Mesodermal cell (in vitro differentiated cells): ENCODE measurements around the gene CSF1.
A peak's percentile ranks its signal among the peaks of the same experiment; 100 is the strongest.
"Not testable (repeated sequence)": the region's sequence is repeated elsewhere in the genome, so short reads cannot be mapped to it uniquely, and the experiment has no call there.

Experiments used
- H3K27ac ChIP-seq: 2 replicates; pipeline ENCODE4 v1.7.0; 2013; ENCODE audit warnings: mild to moderate bottlenecking, low read depth, low read length, moderate library complexity; ENCODE audit not compliant: severe bottlenecking
- H3K36me3 ChIP-seq: 2 replicates; pipeline ENCODE4 v1.7.1; 2013; ENCODE audit warnings: mild to moderate bottlenecking, low read length, moderate library complexity; ENCODE audit not compliant: control insufficient read depth, insufficient read depth
- H3K4me1 ChIP-seq: one replicate; pipeline ENCODE4 v1.7.1; 2013; ENCODE audit warnings: mild to moderate bottlenecking, low read length; ENCODE audit not compliant: insufficient read depth, control insufficient read depth, poor library complexity, severe bottlenecking
- H3K4me3 ChIP-seq: 2 replicates; pipeline ENCODE4 v1.7.0; 2013; ENCODE audit warnings: low read length, control low read depth, mild to moderate bottlenecking; ENCODE audit not compliant: insufficient read depth, poor library complexity, severe bottlenecking; ENCODE audit errors: extremely low read depth
- H3K9me3 ChIP-seq: 2 replicates; pipeline ENCODE4 v1.7.1; 2013; ENCODE audit warnings: mild to moderate bottlenecking, low read length, moderate library complexity; ENCODE audit not compliant: control insufficient read depth
- WGBS, 2 experiments: methylation state at CpG; one replicate each; pipeline ENCODE4 v1.1.5; 2013; ENCODE audit warnings: missing lambda C conversion rate in 2 of 2; ENCODE audit not compliant: insufficient coverage in 2 of 2; 5-methylcytosine and 5-hydroxymethylcytosine counted together

CSF1 gene

GRCh38 chr1:109876617-109877316 lies 33.9 kb upstream of the CSF1 start:
- WGBS, 2 experiments = 54 to 67% methylated on average over 2 to 3 of the region's 4 CpGs
- Histone ChIP-seq H3K36me3 (no peaks in the 10 kb centered on the region), H3K4me3 (no peak overlapping the region), H3K27ac (peak overlapping the region; percentile 98), H3K9me3 (no peaks in the 10 kb centered on the region), H3K4me1 (peaks cover 43% of the 10 kb centered on the region)

GRCh38 chr1:109877317-109877771 lies 33.3 kb upstream of the CSF1 start:
- Histone ChIP-seq H3K4me3 (no peak overlapping the region), H3K36me3 (no peaks in the 10 kb centered on the region), H3K4me1 (peaks cover 46% of the 10 kb centered on the region), H3K27ac (peak overlapping the region; percentile 98), H3K9me3 (no peaks in the 10 kb centered on the region)
- WGBS, 2 experiments = 6 to 14% methylated on average over 9 to 11 of the region's 13 CpGs

- H3K4me3 ChIP-seq = no peak overlapping the region
- peak overlapping the region; percentile 98 for H3K27ac ChIP-seq
- no peaks in the 10 kb centered on the region for H3K36me3 ChIP-seq
- H3K9me3 ChIP-seq = no peaks in the 10 kb centered on the region
- WGBS, 2 experiments = 74 to 83% methylated on average over 3 of the region's 3 CpGs
- H3K4me1 ChIP-seq = peaks cover 46% of the 10 kb centered on the region
These were observed 32.9 kb upstream of the CSF1 start for GRCh38 chr1:109877776-109878175.

GRCh38 chr1:109878531-109879104 lies 32.0 kb upstream of the CSF1 start:
- Histone ChIP-seq H3K4me1 (peaks cover 39% of the 10 kb centered on the region), H3K9me3 (no peaks in the 10 kb centered on the region), H3K4me3 (no peak overlapping the region), H3K27ac (no peak overlapping the region), H3K36me3 (no peaks in the 10 kb centered on the region)
- 86 to 87% methylated on average over 7 to 8 of the region's 8 CpGs for WGBS, 2 experiments

GRCh38 chr1:109879371-109879770 lies 31.3 kb upstream of the CSF1 start:
- H3K36me3 ChIP-seq, H3K4me3 ChIP-seq, H3K9me3 ChIP-seq, H3K27ac ChIP-seq: not testable (repeated sequence)
- 86 to 92% methylated on average over 2 to 4 of the region's 6 CpGs for WGBS, 2 experiments
- H3K4me1 ChIP-seq = peaks cover 39% of the 10 kb centered on the region

GRCh38 chr1:109879881-109880525 lies 30.6 kb upstream of the CSF1 start:
- H3K36me3 ChIP-seq = no peaks in the 10 kb centered on the region
- peaks cover 41% of the 10 kb centered on the region for H3K4me1 ChIP-seq
- H3K27ac ChIP-seq = no peak overlapping the region
- 97% methylated on average over 6 to 10 of the region's 10 CpGs for WGBS, 2 experiments
- H3K4me3 ChIP-seq = no peak overlapping the region
- H3K9me3 ChIP-seq = no peaks in the 10 kb centered on the region

- WGBS, 2 experiments = 82 to 83% methylated on average over 14 to 16 of the region's 20 CpGs
- no peaks in the 10 kb centered on the region for H3K9me3 ChIP-seq
- peaks cover 34% of the 10 kb centered on the region for H3K4me1 ChIP-seq
- H3K27ac ChIP-seq = no peak overlapping the region
- no peaks in the 10 kb centered on the region for H3K36me3 ChIP-seq
- no peak overlapping the region for H3K4me3 ChIP-seq
These were observed 29.4 kb upstream of the CSF1 start for GRCh38 chr1:109880971-109881894.

GRCh38 chr1:109881906-109882287 lies 28.8 kb upstream of the CSF1 start:
- no peaks in the 10 kb centered on the region for H3K9me3 ChIP-seq
- 84 to 94% methylated on average over 3 to 4 of the region's 4 CpGs for WGBS, 2 experiments
- no peak overlapping the region for H3K4me3 ChIP-seq
- H3K27ac ChIP-seq = no peak overlapping the region
- H3K4me1 ChIP-seq = peaks cover 28% of the 10 kb centered on the region
- H3K36me3 ChIP-seq = no peaks in the 10 kb centered on the region

- 84 to 94% methylated on average over 15 of the region's 15 CpGs for WGBS, 2 experiments
- H3K9me3 ChIP-seq = no peaks in the 10 kb centered on the region
- no peak overlapping the region for H3K27ac ChIP-seq
- H3K4me3 ChIP-seq = no peak overlapping the region
- H3K36me3 ChIP-seq = no peaks in the 10 kb centered on the region
- H3K4me1 ChIP-seq = peaks cover 22% of the 10 kb centered on the region
These were observed 28.1 kb upstream of the CSF1 start for GRCh38 chr1:109882288-109883245.
